Activated CD4-positive, alpha-beta T cell treated with anti-CD3 and anti-CD28 coated beads, Interleukin-2, amount 50 U/mL, for 1 hour (primary cell): ENCODE results near the gene NAT10.

Experiments
- DNase-seq: peaks from one replicate; pipeline ENCODE4 v3.0.0-alpha.2; 2020

The NAT10 gene

DNA sequence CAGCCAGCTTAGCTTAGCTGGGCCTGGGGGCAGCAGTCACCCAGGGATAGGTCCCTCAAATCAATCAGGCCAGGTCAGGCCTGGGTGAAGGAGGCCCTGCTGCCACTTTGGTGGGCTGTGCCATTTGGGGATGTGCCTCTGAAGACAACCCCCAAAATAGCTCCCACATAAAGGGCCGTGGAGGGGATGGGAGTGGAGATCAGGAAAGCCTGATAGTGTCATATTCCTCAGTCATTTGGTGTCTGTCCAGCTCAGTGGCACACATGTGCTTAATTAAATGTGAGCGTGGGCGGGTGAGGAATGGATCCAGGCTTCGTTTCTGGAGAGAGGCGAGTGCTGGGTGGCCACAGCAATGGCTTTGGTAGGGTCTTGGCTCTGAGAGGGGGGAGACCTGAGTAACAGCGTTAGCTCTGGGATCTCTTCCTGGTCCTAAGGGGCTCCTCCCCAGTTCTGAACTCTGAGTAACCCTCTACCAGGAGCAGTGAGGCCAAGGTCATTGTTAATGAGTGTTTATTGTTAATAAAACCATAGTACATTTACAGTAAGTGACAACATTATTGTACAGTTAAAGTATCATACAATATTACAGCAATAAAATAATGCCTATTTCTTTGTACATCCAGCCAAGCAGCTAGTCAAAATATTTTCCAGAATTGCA, 45.2 kb downstream of the NAT10 start:
- no peak for DNase-seq

DNA sequence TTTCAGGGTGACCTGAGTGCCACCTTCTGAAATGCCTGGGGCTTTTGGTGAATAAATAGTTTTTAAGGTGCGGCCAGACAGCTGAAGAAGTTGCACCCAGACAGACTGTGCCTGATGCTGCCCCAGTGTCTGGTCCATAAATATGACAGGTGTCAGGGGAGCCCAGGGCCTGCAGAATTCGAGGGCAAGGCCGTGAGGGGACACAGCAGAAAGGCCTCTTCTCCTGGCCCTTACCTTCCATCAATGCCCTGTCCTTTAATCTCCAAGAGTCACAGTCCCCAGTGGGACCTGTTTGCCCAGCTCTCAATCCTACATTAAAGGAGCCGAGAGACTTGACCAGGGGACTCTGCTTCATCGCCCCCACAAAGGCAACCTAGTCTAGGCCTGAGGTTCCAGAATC, 45.7 kb downstream of the NAT10 start:
- no peak for DNase-seq

DNA sequence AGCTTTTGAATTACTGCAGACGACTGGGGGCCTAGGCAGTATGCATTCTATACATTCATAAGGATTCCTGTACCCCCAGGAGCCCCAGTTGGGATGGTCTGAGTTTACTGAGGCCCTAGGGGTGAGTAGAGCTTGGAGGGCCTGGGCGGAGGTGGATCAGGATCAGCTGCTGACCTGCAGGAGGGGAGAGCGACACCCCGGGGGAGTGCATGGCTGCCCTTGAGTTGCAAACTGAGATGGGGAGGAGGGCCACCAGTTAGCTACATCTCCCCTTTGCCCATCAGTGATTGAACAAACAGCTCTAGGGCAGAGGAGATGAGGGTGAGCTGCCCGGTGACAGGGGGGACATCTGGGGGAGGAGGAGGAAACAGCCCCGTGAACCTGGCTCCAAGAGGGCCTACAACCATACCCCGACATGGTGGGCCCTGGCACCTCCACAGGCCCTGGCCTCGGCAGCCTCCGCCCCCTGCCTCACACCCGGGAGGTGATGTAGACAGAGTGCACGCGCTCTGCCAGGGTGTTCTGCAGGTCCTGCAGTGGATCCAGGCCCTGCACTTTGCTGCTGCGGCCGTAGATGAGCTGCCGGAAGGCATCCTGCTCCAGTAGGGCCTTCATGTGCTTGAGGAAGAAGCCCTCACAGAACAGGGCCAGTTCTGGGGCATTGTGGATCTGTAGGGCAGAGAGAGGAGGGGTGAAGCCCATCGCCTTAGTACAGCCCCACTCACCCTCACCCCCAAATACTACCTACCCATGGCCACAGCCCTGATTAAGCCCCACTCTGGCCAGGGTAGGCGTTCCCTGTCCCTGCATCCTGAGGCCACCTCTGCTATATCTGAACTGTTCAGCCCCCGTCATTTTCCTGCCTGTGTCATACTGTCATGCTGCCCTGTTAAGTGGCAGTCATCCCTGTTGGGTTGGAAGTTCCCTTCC, 46.8 kb downstream of the NAT10 start:
- DNase-seq: no peak

DNA sequence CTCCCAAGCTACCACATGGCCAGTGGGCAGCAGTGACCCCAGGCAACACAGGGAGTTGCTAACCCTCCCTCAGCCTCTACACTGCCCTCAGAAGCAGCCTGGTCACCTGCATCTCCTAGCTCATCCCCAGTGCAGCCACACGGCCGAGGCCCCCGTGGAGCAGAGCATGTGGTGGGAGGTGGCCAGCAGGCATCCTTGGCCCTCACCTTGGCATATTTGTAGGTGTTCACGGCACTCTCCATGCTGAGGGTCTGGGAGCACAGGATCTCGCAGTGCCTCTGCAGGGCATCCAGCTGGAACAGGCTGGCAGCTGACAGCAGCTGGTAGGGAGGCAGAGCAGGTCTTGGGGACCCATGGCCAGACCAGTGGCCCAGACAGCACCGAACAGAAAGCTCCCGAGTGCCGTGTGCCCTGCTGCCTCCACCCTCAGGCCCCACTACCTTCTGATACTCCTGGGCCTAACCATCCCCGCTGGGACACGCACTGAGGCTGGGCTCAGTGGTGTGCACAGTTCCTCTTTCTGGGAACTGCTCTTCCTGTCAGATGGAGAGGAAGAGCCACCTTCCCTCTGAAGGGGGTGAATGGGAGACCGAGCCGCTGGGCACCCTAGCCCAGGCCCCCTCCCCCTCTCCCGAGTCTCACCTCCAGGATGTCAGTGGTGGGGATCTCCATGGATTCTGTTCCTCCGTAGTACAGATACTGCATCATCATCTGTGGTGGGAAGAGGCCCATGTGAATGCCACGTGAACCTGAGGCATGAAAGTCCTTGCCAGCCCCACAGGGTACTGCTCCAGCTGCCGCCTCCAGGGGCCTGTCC, 48.8 kb downstream of the NAT10 start:
- no peak for DNase-seq

DNA sequence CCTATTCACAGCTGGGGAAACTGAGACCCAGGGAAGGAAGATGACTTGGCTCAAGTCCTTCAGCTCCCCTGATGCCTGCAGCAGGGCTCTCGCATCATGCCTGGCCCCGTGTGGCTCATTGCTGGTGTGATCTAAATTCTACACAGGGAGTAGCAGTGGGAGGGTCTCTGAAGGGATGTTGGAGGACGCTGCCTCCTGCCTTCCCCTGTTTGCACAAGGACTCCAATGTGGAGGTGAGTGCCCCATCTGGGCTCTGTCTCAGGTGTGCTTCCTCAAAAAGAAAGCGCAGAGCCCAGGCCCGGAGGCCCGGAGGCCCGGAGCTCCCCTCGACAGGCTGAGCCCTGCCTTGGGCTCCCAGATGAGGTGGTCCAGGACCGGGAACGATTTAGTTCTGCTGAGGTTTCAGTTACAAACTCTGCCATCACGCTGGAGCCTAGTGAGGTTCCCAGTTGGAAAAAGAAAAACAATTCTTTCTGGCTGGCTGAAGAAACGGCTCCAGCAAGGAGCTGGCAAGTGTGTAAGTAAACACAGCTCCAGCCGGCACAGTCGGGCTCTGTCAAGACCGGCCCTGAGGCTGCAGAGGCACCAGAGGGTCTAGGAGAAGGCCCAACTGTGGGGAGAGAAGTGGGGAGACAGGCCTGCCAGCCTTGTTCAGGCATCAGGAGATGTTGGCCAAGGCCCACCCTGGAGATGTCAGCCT, 49.8 kb downstream of the NAT10 start:
- no peak for DNase-seq

DNA sequence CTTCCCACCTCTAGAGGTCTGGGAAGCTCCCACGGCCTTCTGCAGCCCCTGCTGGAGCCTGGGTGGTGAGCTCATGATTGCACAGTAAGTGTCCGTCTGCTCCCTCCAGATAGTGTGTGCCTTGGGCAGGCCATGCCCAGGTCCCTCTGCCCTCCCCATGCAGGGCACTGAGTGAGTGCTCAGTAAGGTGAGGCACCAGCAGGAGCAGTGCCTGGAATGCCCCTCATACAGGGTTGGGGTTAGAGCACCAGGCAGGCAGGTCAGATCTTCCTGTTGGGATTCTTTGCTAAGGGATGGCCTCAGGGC, 50.3 kb downstream of the NAT10 start:
- DNase-seq: no peak

DNA sequence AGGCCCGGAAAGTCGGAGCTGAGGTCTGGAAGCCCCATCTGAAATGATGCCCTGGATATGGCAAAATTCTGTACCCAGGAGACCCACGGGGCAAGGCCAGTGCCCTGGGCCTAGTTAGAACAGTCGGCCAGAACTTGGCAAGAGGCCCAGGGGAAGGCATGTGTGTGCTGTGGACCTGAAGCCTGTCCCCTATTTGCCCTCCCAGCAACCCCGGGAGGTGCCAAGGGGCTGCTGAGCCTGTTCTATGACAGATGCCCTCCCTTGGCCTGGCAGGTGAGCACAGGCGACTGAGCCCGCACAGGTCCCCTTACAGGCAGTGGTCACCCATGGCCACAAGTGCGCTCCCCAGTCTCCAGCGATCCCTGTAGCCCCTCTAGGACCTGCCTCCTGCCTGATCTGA, 51.7 kb downstream of the NAT10 start:
- DNase-seq: no peak

DNA sequence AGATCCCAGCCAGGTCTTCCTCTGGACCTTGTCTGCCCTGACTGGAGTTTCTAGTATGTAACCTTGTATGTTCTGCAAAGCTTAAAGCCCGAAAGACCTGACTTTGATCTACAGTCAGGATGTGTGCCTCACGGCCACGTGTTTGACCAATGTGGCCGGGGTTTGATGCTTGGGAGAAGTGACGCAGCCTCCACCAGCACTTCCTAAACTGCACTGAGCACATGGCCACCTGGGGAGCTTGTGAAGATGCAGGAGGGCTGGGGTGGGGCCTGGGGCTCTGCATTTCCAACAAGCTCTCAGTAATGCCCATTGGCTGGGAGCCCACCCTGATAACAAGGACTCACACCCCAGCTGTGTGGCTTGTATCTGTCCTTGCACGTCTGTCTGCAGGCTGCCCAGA, 53.2 kb downstream of the NAT10 start:
- no peak for DNase-seq

DNA sequence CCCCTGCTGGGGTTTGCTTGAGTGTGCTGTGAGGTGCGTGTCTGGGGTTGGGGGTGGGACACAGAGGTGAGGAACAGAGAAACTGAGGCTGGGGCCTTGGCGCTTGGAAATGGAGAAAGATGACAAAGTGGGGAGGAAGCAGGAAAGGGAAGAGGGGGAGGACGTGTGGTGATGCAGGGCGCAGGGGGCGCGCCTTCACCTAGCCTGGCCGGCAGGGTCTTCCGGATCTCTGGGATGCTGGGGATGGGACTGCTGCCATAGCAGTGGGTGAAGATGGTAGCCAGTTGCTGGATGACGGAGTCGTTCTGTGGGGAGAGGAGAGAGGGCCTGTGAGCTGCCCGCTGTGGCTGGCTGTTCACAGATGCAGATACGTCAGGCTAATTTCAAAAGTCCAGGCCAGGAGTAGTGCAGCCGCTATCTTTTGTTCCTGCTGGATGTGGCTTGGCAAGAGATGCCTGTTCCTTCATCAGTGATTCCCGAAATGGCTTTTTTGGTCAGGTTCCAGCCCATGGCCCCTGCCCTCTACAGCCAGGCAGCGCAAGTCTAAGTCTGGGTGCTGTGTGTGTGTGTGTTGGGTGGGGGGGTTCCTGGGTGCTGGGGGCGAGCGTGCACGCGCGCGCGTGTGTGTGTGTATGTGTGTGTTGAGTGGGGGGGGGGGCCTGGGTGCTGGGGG, 54.8 kb downstream of the NAT10 start:
- DNase-seq: no peak

DNA sequence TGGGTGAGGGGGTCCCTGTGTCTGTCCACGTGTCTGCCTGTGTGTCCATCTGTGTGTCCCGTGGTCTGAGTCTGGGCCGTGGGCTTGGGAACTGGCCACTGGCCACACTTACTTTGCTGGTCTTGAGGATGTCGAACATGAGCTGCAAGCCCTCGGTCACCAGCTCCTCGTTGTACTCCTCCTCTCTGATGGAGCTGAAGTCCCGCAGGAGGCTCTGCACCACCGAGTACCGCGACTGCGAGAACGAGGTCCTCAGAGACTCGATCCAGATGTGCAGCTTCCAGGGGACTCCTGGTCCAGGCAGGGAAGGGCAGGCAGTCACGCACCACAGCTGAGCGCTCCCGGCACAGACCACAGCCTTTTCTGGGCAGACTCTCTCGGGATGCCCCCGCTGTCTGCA, 55.4 kb downstream of the NAT10 start:
- no peak for DNase-seq

DNA sequence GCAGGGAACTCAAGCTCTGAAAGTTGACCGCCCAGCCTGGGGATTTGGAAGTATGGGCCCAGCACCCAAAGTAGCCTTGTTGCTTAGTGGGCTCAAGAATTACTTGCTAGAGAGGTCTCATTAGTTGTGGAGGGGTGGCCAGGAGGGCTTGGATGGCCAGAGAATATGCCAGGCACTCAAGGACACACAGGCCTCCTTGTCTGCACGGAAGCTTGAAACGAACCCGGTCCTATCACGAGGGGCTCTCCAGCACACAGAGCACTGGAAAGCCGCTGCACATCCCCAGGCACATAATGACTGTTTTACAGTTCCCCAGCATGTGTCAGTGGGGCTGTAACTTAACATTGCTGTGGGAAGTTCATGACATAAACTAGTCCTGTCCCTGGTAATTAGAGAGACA, 55.9 kb downstream of the NAT10 start:
- DNase-seq: no peak

DNA sequence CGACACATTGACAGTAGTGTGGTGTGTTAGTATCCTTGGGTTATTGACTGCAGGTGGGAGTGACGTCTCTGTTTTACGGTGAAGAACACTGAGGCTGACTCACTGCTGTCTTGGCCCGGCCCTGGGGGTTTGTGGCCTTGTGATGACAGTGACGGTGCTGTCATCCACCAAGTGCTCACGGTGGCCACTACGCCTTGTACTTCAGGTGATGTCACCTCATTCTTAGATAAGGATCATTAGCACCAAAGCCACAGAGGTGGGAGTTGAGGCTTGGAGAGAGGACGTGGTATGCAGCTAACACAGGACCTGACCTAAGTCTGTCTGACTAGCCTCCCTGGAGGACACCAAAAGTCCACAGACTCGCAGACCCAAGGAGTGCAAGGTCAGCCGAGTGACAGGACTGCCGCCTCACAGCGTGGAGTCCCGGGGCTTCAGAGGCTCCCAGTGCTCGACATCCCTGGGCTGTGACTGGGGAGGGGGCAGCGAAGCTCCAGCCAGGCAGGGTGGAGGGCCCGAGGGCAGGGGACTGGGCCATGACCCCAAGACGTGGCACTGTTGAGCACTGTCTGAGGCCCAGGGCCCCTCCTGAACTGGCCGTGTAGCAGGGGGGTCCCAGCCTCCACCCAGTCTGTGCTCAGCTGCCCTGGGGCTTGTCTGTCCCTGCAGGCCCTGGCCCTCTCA, 56.5 kb downstream of the NAT10 start:
- no peak for DNase-seq

DNA sequence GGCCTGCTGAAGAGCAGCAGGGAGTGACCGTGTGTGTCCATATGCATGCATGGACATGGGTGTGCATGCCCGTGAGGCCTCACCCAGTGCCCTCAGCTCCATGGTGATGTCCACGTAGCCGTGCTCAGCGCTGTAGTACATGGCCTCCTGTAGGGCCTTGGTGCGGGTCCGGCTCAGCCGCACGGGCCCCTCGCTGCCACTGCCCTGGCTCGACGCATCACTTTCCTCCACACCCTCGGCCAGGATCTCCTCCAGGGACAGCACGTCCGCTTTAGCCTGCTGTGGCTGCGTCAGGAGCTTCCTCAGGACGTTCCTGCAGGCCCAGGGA, 57.0 kb downstream of the NAT10 start:
- DNase-seq: no peak

DNA sequence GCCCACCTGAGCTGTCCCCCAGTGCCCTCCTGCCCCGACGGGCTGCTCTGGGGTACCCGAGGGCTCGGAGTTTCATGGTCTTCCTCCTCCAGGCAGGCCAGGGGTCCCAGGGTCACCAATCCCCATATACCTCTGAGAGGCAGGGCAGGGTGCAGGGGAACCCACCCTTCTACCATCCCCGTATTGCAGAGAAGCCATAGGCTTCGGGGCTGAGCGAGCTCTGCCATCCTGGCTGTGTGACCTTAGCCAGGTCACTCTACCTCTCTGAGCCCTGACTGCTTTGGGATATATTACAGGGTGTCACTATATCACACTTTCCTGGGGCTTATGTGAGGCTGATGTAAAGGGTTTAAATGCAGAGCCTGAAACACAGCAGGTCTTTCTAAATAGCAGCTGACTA, 57.4 kb downstream of the NAT10 start:
- no peak for DNase-seq

DNA sequence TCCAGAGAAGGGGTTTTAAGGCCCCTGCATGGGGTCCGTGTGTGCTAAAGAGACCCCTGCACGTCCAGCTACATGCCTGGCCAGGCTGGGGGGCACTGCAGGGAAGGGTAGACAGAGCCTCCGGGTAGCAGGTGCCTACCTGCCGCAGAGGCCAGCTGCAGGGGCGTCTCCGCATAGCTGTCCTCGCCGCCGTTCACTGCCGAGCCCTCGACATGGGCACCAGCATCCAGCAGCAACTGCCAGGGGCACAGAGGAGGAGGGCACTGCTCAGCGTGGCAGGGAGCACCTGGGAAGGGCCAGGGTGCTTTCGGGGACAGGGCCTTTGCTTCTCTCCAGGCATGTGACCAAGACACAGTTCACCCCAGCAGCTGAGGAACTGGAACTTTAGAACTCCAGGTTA, 59.7 kb downstream of the NAT10 start:
- DNase-seq: no peak

DNA sequence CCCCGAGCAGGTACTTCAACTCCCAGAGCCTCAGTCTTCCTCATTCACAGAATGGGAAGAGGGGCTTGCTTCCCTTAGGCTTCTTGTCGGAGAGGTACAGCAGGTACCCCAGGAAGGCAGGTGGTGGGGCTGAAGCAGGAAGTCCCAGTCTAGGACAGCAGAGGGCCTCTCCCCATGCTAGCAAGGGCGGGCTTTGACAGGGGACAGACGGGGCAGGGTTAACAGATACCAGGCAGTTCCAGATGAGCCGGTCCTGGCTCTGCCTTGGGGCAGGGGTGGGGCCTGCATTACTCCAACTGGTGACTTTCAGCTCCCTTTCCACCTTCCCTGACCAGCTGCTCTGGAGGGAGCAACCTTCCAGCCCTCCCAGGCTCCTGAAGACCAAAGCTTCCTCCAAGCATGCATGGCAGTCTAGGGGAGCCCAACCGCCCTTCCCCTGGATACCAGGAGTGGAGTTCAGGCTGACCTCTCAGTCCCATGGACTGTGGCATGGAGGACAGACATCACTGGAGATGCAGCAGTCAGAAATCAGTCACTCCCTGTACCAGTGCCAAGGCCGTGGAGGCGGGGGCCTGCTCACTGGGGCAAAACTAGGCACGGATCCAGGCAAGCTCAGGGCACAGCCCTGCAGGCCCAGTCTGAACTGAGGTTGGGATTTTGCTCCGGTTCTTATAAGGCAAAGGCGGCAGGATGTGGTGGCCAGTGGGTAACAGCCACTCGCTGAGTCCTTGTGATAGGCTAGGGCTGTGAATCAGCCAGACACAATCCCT, 60.5 kb downstream of the NAT10 start:
- no peak for DNase-seq

DNA sequence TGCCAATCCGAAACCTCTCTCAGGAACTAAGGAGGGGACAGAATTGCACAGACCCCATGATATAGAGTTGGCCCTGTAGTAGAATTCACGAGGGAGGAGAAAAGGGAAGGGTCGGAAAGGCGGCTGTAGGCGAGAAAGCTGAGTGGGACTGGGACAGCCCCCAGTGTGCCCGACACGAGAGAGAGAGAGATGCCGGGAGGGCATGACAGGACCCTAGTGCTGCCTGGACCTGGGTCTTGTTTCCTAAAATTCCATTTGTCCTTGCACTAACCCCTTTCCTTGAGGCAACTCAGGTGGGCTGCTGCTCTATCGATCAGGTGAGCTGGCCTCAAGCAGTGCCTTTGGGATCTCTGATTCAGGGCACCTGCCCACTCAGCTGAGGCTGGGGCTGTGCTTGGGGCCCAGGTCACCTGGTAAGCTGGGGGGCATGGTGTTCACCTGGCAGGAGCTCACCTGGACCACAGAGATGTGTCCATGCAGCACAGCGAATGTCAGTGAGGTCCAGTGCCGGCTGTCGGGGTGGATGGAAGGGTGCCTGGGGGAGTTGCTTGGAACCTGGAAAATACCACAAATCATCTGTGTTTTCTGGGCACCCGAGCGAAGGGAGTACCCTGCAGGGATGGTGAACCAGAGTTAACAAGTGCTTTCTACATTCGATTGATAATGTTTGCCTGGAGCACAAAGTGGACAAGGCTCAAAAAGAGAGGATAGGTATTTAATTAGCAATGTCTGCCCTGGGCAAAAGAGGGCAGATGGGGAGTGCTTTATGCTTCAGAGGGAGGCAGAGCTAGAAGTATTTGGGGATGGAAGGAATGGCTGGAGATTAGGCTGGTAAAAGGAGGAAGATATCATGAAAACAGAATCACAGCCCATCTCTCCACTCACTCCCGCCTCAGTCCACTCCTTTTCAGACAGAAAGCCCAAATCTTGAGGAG, 61.6 kb downstream of the NAT10 start:
- no peak for DNase-seq

DNA sequence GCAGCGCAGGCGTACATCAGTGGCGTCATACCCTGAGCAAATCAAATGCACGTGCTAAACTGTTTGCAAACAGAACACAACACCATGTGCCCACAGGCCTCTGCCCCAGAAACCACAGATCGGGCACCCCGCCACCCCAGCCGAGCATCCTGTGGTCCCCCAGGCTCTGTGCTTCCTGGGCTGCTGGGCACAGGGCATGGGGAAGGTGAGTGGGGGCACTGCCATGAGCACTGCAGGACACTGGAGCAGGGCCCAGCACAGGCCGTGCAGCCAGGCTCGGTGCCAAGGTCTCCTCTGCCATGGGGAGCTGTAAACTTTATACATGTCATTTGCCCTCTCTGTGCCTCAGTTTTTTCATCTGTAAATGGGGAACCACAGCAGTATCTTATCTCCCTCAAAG, 62.5 kb downstream of the NAT10 start:
- DNase-seq: no peak

DNA sequence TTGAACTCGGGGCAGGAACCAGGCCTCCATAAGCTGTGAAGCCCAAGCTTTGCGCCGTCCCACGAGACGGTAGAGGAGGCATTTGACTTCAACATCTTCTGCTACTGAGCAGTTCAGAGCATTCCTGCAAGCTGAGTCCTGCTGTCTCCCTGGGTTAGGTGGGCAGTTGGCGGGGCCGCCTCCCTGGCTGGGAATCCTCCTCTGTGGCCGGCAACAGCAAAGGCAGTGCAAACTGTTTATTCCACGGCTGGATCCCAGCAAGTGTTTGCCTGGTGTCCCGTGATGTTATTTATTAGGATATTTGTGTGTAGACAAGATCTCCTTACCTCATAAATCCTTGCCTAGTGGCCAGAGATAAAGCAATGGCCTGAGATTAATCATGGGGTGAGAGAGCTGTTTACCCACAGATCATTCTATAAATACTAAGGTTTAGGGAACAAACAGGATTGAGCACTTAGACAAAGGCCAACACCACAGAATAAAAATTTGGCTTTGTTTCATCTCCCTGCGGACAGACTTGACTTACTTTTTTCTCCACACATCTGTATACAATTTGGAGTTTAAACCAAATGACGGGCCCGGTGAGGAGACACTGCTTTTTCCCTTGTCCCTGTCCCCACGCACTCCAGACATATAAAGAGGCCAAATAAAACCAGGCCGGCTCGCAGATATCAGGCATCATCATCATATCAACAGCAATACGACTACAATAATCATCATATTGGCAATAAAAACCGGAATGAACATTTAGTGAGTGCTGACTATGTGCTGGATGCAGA, 63.4 kb downstream of the NAT10 start:
- DNase-seq: no peak
